ENCODE measurements around the gene CDHR3.
"Not testable (repeated sequence)": the region's sequence is repeated elsewhere in the genome, so short reads cannot be mapped to it uniquely, and the experiment has no call there.

CDHR3 gene

DNA sequence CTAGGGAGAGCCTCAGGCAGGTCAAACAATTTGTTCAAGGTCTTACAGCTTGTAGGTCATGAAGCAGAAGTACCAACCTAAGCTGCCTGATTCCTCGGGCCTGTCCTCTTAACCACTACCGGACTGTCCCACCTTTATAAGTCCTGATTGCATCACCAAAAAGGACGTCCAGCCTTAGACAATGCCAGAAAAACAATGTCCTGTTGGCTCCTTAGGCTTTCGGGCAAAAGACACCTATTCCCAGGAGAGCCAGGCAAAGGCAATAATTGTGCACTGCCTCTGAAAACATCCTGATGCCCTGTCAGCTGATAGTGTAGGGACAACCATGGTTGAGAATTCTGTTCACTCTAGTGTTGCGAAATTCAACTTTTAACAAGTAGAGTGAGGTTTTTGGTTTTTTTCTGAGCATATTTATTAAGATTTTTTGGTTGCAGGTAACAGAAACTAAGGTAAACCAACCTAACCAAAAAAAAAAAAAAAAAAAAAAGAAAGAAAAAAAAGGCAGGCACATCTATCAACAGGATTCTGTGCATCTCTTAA lies 40.5 kb downstream of the CDHR3 start:
- DNase-seq: no peak

DNA sequence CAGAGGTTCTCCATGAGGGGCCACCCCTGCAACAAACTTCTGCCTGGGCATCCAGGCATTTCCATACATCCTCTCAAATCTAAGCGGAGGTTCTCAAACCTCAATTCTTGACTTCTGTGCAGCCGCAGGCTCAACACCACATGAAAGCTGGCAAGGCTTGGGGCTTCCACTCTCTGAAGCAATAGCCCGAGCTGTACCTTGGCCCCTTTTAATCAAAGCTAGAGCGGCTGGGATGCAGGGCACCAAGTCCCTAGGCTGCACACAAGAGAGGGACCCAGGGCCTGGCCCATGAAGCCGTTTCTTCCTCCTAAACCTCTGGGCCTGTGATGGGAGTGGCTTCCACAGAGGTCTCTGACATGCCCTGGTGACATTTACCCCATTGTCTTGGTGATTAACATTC lies 43.8 kb downstream of the CDHR3 start:
- no peak for DNase-seq

DNA sequence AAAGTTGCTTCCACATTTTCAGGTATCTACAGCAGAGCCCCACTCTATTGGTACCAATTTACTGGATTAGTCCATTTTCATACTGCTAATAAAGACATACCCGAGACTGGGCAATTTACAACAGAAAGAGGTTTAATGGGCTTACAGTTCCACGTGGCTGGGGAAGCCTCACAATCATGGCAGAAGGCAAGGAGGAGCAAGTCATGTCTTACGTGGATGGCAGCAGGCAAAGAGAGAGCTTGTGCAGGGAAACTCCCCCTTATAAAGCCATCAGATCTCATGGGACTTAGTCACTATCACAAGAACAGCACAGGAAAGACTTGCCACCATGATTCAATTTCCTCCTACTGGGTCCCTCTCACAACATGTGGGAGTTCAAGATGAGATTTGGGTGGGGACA lies 44.7 kb downstream of the CDHR3 start:
- DNase-seq: not testable (repeated sequence)

DNA sequence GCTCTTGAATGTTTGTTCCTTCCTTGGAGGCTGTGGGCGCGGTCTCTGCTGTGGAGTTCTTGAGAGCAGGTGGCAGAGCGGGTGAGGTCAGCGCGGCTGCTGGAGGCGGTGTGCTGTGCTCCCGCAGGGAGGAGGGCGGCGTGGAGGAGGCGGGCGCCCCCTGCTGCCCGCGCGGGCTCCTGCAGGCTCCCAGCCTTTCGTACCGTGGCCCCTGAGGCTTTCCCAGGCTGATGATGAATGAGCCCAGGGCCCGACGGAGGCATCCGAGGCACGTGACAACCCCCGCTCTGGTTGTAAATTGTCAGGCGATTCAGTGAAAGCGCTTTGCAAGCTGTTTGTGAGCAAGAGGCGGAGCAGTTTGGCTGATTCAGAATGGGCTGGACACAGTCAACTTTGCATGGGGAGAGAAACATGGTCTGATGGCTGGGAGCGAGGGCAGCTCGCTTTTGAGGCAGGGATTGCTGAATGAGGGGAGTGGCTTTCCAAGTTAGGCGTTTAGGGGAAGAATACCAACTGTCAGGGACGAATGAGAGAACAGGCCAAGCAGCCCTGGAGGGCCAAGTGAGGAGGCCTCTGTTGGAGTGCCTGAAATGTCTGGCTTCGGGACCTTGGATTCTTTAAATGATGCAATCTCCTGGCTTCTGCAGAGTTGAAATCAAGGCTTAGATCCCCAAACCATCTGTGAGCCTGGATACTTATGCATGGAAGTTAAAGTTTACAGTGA lies 46.6 kb downstream of the CDHR3 start:
- no peak for DNase-seq

DNA sequence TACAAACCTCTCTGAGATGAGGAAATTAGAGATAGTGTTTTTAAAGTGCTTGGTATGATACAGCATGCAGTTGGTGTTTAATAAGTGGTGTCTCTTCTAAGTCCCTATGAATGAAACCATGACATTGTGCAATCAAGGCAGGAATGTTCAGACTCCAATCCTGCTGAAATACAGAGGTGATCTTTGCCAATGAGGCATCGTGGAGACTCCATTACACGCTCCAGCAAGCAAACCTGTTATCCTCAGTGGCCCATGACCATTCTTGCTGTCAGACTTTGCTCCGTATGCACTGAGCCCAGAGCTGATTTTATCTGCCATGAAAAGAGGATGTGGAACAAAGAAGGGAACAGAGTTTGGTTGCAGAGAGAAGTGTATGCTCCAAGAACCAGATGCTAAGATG lies 47.3 kb downstream of the CDHR3 start:
- no peak for DNase-seq

DNA sequence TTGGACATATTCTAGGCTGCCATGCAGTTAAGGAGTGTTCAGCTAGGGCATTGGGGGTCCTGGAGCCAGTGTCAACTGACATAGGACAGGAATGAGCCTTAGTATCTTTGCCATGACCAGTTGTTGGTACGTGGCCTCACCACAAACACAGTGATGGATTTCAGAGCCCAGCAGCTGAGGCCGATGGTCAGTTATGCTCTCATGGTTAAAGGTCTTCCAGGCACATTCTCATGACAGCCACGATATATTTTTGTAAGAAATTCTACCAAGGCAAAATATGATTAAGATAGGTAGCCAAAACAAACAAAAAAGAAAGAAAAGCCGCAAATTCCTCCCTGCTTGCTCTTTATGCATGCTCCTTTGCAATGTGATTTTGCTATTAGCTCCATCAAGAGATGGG lies 47.8 kb downstream of the CDHR3 start:
- DNase-seq: no peak

DNA sequence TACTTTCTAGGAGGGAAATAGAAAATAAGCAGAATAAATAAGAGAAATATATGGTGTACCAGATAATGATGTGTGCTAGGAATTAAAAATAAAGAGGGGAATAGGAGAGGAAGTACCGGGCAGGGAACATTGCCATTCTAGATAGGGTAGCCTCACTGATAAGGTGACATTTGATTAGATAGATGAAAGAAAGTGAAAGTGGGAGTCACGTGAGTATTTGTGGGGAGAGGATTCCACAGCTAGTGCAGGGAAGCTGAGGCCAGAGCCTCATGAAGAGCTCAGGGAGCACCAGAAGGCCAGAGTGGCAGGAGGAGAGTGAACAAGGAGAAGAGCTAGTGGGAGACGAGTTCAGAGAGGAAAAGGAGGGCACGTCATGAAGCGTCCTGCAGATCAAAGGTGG lies 49.1 kb downstream of the CDHR3 start:
- no peak for DNase-seq

DNA sequence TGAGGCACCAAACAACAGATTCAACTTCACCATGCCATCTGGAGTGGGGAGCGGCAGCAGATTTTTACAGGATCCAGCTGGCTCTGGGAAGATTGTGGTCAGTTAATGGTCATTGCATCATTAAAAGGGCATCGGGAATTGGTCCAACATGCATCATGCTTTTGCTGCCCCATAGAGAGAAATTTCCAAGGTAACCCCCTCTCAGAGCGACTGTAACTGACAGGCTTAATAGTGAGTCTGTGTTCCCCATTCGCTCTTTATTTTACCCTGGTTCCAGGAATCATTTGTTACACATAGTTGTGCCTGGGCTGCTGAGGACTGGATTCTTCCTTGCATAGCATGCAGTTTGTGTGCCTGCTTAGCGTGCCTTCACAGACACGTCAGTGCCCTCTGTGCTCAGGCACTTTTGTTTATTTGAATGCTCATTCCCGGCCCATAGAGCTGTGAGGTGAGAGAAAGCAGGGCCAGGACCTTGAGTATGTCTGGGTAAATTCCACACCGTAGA lies 49.9 kb downstream of the CDHR3 start:
- DNase-seq: no peak

DNA sequence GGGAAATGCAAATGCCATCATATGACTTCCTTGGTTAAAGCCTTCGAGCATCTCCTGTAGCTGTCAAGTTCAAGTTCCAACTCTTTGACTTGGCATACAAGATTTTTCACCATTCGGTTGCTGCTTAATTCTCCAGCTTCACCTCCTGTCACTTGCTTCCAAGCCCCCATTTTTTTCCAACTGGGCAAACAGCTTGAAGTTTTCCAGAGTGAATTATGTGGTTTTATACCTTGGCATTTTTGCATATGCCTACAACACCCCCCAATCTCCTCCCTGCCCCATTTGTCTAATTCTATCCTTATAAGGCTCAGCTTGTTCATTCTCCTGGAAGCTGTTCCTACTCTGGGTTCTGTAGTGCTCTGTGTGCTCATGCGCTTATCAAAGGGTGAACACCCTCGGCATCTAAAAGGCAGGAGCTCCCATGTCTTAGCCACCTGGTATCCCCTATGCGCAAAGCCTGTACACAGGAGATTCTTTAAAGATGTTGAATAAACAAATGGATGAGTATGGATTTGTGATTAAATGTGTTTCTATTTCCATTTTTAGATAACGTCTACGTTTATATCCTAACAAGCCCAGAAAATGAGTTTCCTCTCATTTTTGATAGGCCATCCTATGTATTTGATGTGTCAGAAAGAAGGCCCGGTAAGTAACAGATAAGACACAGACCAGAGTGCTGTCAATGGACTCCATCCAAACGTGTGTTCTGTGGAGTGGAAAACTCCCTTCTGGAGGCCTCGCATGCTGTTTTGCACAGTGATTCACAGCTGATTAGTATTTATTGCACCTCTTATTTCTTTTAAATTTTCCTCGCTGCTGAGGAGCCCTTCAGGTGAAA lies 52.5 kb downstream of the CDHR3 start:
- no peak for DNase-seq

DNA sequence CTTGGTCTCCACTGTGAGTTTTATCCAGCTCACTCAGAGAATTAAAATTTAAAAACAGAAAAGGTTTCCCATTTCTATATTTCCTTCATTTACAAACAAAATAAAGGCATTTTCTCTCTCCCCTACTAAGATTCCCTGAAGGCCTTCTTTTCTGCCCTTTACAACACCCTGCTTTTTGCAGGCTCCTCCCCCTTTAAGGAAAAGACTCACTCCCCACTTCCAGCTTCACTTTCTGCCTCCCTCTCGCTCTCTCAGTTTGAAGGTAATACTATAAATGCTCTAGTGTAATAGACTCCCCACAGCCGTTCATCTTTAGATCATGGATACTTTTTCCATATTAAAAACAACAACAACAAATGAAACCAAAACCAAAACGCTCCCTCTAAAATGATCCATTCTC lies 53.3 kb downstream of the CDHR3 start:
- DNase-seq: no peak

DNA sequence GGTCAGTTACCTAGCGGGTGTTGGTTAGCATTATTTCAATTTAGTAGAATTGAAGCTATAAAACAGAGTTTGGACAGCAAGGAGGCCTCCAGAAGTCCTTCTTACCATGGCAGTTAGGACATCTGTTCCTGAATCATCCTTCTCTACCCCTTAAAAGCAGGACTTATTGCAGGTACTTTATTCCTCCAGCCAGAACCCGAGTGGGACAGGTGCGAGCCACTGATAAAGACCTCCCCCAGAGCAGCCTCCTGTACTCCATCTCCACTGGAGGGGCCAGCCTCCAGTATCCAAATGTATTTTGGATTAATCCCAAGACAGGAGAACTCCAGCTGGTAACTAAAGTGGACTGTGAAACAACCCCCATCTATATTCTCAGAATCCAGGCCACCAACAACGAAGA lies 54.6 kb downstream of the CDHR3 start:
- no peak for DNase-seq

DNA sequence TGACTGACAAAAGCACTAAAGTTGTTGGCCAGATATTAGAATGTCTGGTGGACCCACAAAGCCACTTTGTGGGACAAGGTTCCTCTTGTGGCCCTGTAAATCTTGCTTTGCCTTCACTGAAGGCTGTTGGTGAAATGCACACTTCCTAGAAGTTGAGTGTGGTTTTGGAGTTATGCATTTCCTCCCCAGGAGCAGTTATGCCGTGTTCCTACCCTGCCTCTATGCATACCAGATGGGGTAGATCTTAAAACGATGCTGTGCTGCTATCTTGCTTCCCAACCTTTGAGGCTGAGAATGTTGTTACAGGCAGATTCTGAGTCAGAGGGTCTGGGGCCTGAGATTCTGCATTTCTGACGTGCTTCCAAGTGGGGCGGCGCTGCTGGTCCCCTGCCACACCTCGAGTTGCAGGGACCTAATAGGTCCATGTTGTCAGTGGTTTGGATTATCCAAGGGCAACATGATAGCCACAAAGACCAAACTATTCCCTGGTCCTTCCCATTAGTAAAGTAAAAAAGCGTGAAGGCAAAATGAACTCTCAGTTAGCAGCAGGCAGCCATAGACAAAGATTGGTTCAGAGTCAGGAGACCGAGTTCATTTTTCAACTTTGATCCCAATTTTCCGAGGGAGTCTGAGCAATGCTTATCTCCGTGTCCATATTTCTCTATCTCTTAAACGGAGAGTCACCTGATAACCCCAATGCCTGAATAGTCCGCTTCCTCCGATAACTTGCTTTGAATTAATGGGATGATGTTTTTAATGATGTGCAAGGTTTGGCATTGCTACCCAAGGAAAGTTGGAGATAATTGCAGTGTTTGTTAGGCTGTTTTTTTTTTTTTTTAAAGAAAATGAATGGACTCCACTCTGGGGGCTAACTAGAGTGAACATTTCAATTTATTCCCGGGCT lies 55.8 kb downstream of the CDHR3 start:
- no peak for DNase-seq

DNA sequence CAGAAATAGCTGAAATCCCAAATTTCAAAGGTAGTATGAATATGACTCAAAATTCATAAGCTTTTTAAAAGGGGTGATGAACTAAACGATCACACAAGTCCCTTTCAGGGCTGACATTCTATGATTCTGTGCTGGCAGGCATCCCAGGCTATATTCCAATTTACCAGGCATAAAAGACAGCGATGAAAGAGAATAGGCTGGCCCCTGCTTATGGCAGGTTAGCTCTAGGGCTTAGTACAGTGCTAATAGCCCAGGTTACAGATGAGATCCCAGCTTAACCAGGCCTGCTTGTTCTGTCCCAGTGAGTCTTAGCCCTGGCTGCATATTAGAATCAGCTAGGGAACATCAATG lies 56.4 kb downstream of the CDHR3 start:
- DNase-seq: no peak

DNA sequence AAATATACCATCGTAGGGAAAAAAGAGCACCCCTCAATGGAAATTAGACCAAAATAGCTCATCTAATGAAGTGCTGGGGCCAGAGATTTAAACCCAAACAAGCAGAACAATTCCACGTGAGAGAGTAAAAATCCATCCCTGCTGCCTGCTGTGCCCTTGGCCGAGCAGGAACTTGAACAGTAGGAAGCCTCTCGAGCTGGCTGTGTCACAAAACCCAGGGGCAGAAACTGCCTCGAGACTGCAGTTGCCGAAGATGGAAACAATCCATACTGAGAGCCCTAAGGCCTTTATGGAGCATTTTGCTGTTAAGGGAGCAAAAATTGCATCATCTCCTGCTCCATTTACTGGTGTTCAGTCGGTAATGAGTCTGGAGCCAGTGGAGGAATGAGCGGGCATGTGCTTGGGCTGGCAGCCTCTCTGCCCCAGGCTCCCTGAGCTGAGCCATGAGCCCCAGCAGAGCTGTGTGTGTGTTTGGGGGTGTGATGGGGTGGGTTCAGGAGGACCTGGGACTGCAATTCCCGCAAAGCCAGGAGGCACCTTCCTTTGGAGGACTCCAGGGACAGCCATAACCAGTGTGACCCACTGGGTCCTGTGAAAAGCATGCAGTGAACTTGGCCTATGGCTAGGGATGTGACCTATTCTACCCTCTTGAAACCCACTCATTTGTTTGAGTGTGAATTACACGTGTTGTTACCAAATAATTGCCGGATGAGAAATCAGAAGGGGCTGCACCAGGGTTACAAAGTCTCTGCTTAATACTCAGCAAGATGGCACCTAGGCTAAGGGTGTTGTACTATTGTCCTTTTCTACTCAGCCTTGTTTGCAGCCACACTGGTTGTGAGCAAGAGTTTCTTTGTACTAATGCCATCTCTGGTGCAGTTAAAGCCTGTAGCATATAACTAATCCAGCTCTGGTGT lies 58.3 kb downstream of the CDHR3 start:
- no peak for DNase-seq

DNA sequence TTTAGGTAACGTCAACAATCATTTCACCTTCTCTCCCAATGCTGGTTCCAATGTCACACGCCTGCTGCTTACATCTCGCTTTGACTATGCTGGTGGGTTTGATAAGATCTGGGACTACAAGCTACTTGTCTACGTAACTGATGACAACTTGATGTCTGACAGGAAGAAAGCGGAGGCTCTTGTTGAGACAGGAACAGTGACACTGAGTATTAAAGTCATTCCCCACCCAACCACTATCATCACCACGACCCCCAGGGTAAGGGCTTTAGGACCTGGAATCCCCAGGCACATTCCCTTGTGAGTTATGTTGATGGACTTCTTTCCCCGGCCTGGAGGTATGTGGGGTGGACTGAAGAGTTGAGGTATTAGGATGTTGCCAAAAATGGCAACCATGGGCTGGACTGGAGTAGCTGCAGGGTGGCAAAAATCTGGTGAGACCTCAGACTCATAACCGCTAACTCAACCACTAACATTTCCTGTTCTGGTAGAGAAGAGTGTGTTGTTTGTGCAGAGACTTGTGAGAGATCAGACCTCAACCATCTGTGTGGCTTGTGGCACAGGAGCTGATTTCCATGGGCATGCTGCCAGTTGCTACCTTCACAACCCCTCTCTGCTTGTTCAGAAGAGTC lies 59.2 kb downstream of the CDHR3 start:
- DNase-seq: no peak

DNA sequence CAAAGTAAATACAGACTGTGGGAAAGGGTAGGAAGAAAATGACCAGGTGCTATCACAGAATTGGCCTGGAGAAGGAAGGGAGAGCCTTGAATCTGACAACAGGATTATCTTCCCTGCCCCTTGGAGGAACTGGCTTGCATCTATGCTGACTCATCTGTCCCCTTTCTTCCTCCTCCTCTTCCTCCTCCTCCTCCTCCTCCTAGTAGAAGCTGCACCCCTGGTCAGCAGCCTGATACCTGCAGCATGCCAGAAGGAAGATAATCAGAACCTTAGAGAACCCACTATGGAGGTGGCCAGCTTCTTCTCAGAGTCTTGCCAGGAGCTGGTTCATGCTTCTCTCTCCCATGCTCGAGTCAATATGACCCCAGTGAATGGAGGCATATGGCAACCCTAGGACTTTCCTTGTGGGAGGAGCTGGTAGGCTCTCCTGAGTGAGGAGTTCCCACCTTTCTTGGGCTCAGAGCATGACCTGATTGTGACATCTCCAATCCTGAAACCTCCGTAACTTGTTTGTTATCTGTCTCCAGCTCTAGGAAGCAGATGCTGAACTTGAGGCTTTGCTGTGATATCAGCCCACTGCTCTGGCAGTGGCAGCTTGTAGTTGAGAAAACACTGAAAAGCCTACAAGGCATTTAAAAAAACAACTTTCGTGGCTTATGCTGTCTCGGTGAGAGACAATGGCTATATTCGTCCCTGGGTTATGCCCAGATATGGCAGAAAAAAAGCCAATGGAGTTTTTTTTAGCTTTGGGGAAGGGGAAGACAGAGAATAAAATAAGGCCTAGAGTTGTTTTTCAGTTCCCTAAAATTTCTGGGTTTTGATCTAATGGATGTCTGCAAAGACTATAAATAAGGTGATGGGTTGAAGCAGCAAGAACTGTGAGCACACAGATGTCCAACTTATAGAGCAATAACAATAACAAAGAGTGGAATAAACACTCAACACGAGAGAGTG lies 60.6 kb downstream of the CDHR3 start:
- no peak for DNase-seq

DNA sequence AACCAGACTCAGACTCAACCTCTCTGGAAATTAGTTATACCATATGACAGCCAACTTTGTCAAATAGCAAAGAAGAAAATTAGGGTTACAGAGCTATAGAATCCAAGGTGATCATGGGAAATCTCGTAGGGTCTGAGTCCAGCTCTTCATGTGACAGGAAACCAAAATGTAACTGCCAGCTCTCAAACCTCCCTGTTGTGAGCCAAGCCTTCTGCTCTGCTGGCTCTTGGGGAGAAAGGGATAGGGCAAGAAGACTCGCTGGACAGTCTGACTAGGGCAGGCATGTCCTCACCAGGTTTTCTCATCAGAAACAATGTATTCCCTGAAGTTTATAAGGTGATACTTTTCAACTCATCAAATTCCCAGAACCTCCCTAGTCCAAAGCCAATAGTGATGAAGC lies 63.0 kb downstream of the CDHR3 start:
- DNase-seq: no peak

DNA sequence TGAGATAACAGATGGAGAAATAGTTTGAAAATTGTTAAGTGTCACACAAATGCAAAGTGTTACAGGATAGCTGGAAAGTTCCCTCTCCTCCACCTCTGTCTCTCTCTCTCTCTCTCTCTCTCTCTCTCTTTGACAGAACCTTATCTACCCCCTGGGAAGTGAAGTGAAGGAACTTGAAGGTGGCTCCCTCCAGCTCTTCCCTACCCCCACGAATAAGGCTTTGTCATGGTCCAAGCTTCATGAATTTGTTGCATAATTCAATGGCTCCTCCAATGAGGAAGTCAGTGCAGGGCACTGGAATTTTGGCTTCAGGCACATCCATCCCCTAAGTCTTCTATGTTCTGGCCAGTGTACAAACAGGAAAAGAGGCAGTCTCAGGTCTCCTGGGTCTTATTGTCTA lies 66.4 kb downstream of the CDHR3 start:
- no peak for DNase-seq

DNA sequence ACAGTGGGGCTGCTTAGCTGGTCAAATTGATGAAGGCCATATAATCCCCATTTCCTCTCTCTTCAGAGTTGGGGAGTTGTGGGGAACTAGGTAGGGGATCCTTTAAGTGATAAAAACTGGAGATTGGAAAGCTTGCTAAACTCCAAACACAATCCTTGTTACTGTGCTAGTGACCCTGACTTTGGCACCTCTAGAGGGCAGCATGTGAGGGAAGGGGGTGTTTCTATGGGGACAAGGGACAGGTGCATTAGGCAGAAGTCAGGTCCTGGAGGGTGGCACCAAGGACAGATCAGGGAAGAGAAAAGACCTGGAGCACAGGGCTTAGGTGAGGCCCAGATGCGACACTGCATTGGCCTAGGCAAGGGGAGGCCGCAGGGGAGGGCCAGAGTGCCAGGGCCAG lies 66.9 kb downstream of the CDHR3 start:
- DNase-seq: no peak

DNA sequence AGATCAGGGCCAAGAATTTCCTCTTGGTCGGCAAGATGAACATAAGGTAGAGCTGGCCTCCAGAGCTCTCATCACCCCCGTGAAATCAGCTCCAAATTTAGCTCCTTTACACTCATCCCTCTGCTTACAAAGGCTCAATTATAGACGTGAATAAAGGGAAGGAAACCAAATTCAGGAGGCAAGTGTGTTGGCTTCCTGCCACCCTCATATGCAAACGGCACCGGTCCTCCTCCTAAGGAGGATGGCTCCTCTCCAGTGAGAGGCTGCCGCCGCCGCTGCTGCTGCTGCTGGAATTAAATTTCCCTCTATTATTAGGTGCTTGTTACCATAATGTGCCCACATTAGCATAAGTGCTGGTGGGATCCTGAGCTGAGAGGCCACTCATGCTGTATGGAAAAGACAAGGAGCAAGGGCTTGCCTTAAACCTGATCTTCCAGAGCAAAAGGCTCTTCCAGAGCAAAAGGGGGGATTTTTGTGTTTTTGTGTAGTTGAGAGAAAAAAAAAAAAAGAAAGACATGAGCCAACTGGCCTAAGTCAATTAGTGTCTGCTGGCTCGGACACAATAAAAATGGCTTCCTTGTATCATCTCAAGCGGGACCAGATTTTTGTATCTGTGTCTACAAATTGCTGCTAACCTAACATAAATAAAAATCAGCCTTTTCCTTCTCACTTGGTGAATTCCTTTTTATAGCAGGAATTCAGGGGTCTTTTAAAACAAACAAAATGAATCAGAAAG lies 68.4 kb downstream of the CDHR3 start:
- DNase-seq: no peak
